SK-N-SH (cell line): Measurements from ENCODE around the gene KRTAP12-4.

ENCODE experiments used
- ELF1 ChIP-seq: IDR thresholded peaks from 2 replicates; pipeline ENCODE4 v1.4.0; 2012
- EP300 ChIP-seq, 2 experiments: IDR thresholded peaks; 2 replicates each; pipeline versions ENCODE4 v1.4.0 to v1.6.1; 2012; ENCODE audit warnings: borderline replicate concordance in 1 of 2, low read depth in 1 of 2, low read length in 1 of 2
- JUND ChIP-seq: IDR thresholded peaks from 2 replicates; pipeline ENCODE4 v1.4.0; 2012
- NFIC ChIP-seq: IDR thresholded peaks from 2 replicates; pipeline ENCODE4 v1.4.0; 2012; ENCODE audit warnings: borderline replicate concordance
- NRF1 ChIP-seq: IDR thresholded peaks from 2 replicates; pipeline ENCODE4 v1.6.1; 2012; ENCODE audit warnings: low read depth, mild to moderate bottlenecking, low read length
- POLR2AphosphoS5 ChIP-seq: IDR thresholded peaks from 2 replicates; pipeline ENCODE4 v1.6.1; 2012; ENCODE audit warnings: low read depth, low read length
- RAD21 ChIP-seq: IDR thresholded peaks from 2 replicates; pipeline ENCODE4 v1.6.1; 2012; ENCODE audit warnings: mild to moderate bottlenecking, low read length
- SIN3A ChIP-seq: IDR thresholded peaks from 2 replicates; pipeline ENCODE4 v1.6.1; 2012; ENCODE audit warnings: low read depth, mild to moderate bottlenecking, low read length, moderate library complexity, borderline replicate concordance
- SMC3 ChIP-seq: IDR thresholded peaks from 2 replicates; pipeline ENCODE4 v1.6.1; 2012; ENCODE audit warnings: low read depth, low read length, improper control_type of control experiment
- TCF12 ChIP-seq: IDR thresholded peaks from 2 replicates; pipeline ENCODE4 v1.4.0; 2012
- TEAD4 ChIP-seq: IDR thresholded peaks from 2 replicates; pipeline ENCODE4 v1.4.0; 2012; ENCODE audit warnings: mild to moderate bottlenecking, borderline replicate concordance; ENCODE audit not compliant: insufficient read depth
- TF ChIP-seq, protein P1 (sequence below): fragments of 200-600 bp; sonication (generic); IDR thresholded peaks from 2 replicates; pipeline ENCODE4 v1.6.1; 2017; ENCODE audit warnings: antibody characterized with exemption, mild to moderate bottlenecking, moderate library complexity
- TF ChIP-seq, protein P2 (sequence below): IDR thresholded peaks from 2 replicates; pipeline ENCODE4 v1.4.0; 2012; ENCODE audit warnings: low read depth
- TF ChIP-seq, protein P3 (sequence below): IDR thresholded peaks from 2 replicates; pipeline ENCODE4 v1.4.0; 2012; ENCODE audit warnings: low read depth, borderline replicate concordance

DNA sequence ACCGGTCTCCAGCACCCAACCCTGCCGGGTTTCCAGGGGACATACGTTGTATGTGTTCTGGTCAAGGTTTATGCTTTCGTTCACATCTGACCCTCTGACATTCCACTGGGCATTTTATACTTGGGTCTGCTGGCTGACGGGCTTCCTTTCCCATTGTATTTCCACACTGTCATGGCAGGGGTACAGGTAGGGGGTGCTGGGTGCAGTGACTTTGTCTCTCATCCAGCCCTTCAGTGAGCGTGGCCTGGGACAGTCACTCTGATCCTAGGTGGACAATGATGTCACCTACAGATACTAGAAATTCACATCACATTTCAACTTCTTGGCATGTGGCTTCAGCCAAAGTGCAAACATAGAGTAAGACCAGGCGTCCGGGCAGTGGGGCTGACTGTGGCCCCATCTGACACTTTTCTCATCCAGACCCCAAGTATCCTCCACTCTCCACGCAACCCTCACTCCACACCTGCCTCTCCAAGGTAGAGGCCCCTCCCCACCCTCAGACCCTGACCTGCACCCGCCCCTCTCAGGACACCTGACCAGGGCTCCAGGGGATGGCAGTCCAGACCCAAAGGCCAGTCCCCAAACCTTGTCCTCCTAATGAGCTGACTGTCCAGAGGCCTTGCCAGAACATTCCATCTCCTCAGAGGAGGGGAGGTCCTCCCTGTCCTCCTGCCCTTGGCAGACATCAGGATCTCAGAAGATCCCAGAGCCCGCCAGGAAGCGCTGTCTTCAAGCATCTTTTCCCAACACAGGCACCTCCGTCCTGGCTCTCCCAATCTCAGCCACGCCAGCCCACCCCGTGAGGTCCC, 18.0 kb downstream of the KRTAP12-4 start:
- TF ChIP-seq POLR2AphosphoS5, result no peak
- TF ChIP-seq, protein P1, sequence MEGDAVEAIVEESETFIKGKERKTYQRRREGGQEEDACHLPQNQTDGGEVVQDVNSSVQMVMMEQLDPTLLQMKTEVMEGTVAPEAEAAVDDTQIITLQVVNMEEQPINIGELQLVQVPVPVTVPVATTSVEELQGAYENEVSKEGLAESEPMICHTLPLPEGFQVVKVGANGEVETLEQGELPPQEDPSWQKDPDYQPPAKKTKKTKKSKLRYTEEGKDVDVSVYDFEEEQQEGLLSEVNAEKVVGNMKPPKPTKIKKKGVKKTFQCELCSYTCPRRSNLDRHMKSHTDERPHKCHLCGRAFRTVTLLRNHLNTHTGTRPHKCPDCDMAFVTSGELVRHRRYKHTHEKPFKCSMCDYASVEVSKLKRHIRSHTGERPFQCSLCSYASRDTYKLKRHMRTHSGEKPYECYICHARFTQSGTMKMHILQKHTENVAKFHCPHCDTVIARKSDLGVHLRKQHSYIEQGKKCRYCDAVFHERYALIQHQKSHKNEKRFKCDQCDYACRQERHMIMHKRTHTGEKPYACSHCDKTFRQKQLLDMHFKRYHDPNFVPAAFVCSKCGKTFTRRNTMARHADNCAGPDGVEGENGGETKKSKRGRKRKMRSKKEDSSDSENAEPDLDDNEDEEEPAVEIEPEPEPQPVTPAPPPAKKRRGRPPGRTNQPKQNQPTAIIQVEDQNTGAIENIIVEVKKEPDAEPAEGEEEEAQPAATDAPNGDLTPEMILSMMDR, result no peak
- no peak for TF ChIP-seq SIN3A
- TF ChIP-seq SMC3, result no peak
- TF ChIP-seq, protein P2, sequence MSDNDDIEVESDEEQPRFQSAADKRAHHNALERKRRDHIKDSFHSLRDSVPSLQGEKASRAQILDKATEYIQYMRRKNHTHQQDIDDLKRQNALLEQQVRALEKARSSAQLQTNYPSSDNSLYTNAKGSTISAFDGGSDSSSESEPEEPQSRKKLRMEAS, result no peak
- TF ChIP-seq JUND, result no peak
- TF ChIP-seq ELF1, result no peak
- TF ChIP-seq, protein P3, sequence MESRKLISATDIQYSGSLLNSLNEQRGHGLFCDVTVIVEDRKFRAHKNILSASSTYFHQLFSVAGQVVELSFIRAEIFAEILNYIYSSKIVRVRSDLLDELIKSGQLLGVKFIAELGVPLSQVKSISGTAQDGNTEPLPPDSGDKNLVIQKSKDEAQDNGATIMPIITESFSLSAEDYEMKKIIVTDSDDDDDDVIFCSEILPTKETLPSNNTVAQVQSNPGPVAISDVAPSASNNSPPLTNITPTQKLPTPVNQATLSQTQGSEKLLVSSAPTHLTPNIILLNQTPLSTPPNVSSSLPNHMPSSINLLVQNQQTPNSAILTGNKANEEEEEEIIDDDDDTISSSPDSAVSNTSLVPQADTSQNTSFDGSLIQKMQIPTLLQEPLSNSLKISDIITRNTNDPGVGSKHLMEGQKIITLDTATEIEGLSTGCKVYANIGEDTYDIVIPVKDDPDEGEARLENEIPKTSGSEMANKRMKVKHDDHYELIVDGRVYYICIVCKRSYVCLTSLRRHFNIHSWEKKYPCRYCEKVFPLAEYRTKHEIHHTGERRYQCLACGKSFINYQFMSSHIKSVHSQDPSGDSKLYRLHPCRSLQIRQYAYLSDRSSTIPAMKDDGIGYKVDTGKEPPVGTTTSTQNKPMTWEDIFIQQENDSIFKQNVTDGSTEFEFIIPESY, result no peak
- no peak for TF ChIP-seq RAD21
- TF ChIP-seq TEAD4, result no peak
- no peak for TF ChIP-seq NFIC
- no peak for TF ChIP-seq TCF12
- TF ChIP-seq EP300 (IDR thresholded peaks at IDR 0.05; ENCODE audit: borderline replicate concordance in 1 of 2, low read depth in 1 of 2, low read length in 1 of 2), result no peak
- TF ChIP-seq NRF1, result no peak
